ENCODE measurements around the gene PCDH7. TPM values are rescaled to one million over a fixed set of nuclear protein-coding genes. Genes with fewer than 3 reads are reported as not detected.
A peak's percentile ranks its signal among the peaks of the same experiment; 100 is the strongest.

Gene PCDH7, protein sequence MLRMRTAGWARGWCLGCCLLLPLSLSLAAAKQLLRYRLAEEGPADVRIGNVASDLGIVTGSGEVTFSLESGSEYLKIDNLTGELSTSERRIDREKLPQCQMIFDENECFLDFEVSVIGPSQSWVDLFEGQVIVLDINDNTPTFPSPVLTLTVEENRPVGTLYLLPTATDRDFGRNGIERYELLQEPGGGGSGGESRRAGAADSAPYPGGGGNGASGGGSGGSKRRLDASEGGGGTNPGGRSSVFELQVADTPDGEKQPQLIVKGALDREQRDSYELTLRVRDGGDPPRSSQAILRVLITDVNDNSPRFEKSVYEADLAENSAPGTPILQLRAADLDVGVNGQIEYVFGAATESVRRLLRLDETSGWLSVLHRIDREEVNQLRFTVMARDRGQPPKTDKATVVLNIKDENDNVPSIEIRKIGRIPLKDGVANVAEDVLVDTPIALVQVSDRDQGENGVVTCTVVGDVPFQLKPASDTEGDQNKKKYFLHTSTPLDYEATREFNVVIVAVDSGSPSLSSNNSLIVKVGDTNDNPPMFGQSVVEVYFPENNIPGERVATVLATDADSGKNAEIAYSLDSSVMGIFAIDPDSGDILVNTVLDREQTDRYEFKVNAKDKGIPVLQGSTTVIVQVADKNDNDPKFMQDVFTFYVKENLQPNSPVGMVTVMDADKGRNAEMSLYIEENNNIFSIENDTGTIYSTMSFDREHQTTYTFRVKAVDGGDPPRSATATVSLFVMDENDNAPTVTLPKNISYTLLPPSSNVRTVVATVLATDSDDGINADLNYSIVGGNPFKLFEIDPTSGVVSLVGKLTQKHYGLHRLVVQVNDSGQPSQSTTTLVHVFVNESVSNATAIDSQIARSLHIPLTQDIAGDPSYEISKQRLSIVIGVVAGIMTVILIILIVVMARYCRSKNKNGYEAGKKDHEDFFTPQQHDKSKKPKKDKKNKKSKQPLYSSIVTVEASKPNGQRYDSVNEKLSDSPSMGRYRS (N-terminal part only)
- 7.6 and 10.8 TPM in 2 replicates for total RNA-seq (2014; rRNA removed; shearing (Covaris generic))
- 2.4 and 2.7 TPM in 2 replicates for polyA plus RNA-seq (2016; fragmentation: Nextera tagmentation; extraction: Ambion mirVana)
- long read RNA-seq: 0 reads

DNA sequence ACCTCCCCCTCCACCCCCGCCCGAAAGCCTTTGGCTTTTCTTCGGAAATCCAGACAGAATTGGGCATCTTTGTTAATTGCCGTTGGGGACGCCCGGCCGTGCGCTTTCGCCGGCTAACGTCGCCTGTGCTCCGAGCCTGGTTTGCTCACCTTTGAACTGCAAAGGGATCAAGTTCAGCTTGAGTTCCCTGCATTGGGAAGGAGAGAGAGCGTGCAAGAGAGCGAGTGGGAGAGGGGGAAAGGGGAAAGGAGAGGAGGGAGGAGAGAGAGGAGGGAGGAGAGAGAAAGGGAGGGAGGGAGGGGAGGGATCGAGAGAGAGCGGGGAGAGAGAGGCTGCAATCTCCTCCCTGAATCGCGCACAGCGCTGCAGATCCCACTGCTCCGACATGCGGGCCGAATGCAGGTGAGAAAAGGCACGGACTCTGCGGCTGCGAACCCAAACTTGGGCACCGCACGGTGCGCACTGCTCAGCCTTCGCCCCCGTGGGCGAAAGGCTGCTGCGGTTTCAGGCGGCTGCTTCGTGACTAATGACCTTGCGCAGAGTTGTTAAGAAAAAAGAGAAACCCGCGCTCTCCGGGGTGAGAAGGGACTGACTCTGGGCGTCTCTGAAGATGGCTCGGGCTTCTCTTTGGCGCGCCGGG lies at the start of gene PCDH7:
Gene PCDH7, plus strand, starts transcription at position 349 of the 640 bp plus-strand sequence. CDS start 1,054 bp downstream, outside the sequence.
- Histone ChIP-seq H3K4me1 (ENCODE audit: insufficient read depth) (peaks cover 13% of the 10 kb centered on the region; the same call in 1 of the 2 replicates), H3K27me3 (ENCODE audit: insufficient read depth) (peaks cover 56% of the 10 kb centered on the region), H3K79me2 (replicated peaks; ENCODE audit: insufficient read depth) (no peaks in the 10 kb centered on the region), H4K20me1 (replicated peaks; ENCODE audit: insufficient read depth) (peaks cover 4% of the 10 kb centered on the region; the same call in 1 of the 2 replicates), H3F3A (replicated peaks; ENCODE audit: low read depth) (peaks cover 14% of the 10 kb centered on the region; the same call in 1 of the 2 replicates), H2AFZ (peak within 1 kb of the TSS; percentile 99), H3K9me2 (ENCODE audit: insufficient read depth) (no peaks in the 10 kb centered on the region), H3K4me3 (peak within 1 kb of the TSS; percentile 96), H3K27ac (ENCODE audit: low read depth) (no peak within 1 kb of the TSS), H3K4me2 (peak within 1 kb of the TSS; percentile 98), H3K36me3 (ENCODE audit: insufficient read depth) (no peaks in the 10 kb centered on the region)
- Mint-ChIP-seq H3K27ac (no peak within 1 kb of the TSS), H3K4me1 (peaks cover 23% of the 10 kb centered on the region), H3K36me3 (ENCODE audit: low read depth) (no peaks in the 10 kb centered on the region), H3K27me3 (ENCODE audit: insufficient read depth, low read depth, poor library complexity) (peaks cover 61% of the 10 kb centered on the region), H3K4me3 (peak within 1 kb of the TSS; percentile 96), H3K9me3 (peaks cover 4% of the 10 kb centered on the region; the same call in 2 of the 3 replicates)
- peak; percentile 11 for ATAC-seq
- DNase-seq (ENCODE audit: low spot score): peak; percentile 77
- TF ChIP-seq POLR2AphosphoS5 (IDR thresholded peaks at IDR 0.05; ENCODE audit: low read depth): no peak
- no peak for TF ChIP-seq EZH2 (IDR thresholded peaks at IDR 0.05; ENCODE audit: low read depth, unreplicated experiment)
- TF ChIP-seq, protein P1, sequence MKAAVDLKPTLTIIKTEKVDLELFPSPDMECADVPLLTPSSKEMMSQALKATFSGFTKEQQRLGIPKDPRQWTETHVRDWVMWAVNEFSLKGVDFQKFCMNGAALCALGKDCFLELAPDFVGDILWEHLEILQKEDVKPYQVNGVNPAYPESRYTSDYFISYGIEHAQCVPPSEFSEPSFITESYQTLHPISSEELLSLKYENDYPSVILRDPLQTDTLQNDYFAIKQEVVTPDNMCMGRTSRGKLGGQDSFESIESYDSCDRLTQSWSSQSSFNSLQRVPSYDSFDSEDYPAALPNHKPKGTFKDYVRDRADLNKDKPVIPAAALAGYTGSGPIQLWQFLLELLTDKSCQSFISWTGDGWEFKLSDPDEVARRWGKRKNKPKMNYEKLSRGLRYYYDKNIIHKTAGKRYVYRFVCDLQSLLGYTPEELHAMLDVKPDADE (IDR thresholded peaks at IDR 0.05): no peak
- TF ChIP-seq EZH2phosphoT487 (IDR thresholded peaks at IDR 0.05; ENCODE audit: unreplicated experiment): no peak
- TF ChIP-seq ZNF331 (CRISPR knock-in tag; IDR thresholded peaks at IDR 0.05; ENCODE audit: low read depth): no peak
- TF ChIP-seq ZNF114 (CRISPR knock-in tag; IDR thresholded peaks at IDR 0.05): no peak
- TF ChIP-seq JUNB (IDR thresholded peaks at IDR 0.05; ENCODE audit: unreplicated experiment): no peak
- TF ChIP-seq, protein P2, sequence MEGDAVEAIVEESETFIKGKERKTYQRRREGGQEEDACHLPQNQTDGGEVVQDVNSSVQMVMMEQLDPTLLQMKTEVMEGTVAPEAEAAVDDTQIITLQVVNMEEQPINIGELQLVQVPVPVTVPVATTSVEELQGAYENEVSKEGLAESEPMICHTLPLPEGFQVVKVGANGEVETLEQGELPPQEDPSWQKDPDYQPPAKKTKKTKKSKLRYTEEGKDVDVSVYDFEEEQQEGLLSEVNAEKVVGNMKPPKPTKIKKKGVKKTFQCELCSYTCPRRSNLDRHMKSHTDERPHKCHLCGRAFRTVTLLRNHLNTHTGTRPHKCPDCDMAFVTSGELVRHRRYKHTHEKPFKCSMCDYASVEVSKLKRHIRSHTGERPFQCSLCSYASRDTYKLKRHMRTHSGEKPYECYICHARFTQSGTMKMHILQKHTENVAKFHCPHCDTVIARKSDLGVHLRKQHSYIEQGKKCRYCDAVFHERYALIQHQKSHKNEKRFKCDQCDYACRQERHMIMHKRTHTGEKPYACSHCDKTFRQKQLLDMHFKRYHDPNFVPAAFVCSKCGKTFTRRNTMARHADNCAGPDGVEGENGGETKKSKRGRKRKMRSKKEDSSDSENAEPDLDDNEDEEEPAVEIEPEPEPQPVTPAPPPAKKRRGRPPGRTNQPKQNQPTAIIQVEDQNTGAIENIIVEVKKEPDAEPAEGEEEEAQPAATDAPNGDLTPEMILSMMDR (conservative IDR thresholded peaks at IDR 0.05; ENCODE audit: low read depth in 2 of 2): no peak
- no peak for TF ChIP-seq STAT1 (IDR thresholded peaks at IDR 0.05; ENCODE audit: unreplicated experiment)
- TF ChIP-seq CREB1 (CRISPR knock-in tag; IDR thresholded peaks at IDR 0.05; ENCODE audit: low read depth): no peak
- TF ChIP-seq, protein P3, sequence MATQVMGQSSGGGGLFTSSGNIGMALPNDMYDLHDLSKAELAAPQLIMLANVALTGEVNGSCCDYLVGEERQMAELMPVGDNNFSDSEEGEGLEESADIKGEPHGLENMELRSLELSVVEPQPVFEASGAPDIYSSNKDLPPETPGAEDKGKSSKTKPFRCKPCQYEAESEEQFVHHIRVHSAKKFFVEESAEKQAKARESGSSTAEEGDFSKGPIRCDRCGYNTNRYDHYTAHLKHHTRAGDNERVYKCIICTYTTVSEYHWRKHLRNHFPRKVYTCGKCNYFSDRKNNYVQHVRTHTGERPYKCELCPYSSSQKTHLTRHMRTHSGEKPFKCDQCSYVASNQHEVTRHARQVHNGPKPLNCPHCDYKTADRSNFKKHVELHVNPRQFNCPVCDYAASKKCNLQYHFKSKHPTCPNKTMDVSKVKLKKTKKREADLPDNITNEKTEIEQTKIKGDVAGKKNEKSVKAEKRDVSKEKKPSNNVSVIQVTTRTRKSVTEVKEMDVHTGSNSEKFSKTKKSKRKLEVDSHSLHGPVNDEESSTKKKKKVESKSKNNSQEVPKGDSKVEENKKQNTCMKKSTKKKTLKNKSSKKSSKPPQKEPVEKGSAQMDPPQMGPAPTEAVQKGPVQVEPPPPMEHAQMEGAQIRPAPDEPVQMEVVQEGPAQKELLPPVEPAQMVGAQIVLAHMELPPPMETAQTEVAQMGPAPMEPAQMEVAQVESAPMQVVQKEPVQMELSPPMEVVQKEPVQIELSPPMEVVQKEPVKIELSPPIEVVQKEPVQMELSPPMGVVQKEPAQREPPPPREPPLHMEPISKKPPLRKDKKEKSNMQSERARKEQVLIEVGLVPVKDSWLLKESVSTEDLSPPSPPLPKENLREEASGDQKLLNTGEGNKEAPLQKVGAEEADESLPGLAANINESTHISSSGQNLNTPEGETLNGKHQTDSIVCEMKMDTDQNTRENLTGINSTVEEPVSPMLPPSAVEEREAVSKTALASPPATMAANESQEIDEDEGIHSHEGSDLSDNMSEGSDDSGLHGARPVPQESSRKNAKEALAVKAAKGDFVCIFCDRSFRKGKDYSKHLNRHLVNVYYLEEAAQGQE (IDR thresholded peaks at IDR 0.05; ENCODE audit: unreplicated experiment): no peak
